ENCODE results near the gene LRRC74A. TPM values are rescaled to one million over a fixed set of nuclear protein-coding genes. Genes with fewer than 3 reads are reported as not detected.

The LRRC74A gene
- total RNA-seq, 1 experiment from 2014 or later = not detected

DNA sequence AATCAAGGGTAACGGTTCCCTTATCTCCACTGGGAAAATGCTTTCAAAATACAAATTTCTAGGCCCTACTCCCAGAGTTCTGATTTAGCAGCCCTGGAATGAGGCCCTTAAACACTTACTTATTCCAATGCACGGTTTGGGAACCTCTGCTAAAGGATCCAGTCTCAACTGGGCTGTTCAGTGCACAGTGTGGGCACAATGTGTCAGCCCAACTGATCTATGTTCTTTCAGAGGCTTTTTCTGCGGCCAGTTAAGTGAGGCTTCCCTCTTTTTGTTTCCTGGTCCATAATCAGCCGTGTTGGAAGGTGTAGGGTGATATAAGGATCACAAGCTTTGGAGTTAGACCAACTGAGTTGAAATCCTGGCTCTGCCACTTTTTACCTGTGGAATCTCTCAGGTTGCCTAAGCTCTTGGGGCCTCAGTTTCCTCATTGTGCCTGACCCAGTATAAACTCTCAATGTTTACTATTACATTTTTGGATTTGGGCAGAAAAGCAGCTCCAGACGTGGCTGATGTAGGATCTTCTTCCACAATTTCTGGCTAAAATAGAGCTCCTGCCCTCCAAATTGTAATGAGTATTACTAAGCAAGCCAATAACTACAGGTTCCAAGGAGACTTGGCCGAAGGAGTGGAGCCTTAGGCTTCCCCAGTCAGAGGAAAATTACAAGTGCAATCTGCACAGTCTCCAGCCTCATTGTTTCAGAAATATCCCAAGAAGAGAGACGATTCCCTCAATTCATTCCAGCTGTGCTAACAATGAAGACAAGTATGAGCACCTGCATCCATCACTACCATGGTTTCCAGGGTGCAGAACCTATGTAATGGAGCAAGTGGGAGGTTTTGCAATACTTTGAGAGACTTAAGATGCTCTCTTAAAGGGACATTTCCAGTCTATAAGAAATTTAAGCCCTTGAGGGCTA lies 11.2 kb upstream of the LRRC74A start:
- Histone ChIP-seq H3K27me3 (replicated peaks) (peaks cover 5% of the 10 kb centered on the region; the same call in 1 of the 2 replicates), H3K9me3 (replicated peaks) (no peaks in the 10 kb centered on the region), H3K4me1 (replicated peaks) (peaks cover 19% of the 10 kb centered on the region), H3K27ac (no peak overlapping the region), H3K4me3 (no peak overlapping the region), H3K36me3 (peaks cover 2% of the 10 kb centered on the region; the same call in 1 of the 2 replicates)
- DNase-seq (ENCODE audit: low read depth in 1 of 2, low spot score in 2 of 2) = no peak

DNA sequence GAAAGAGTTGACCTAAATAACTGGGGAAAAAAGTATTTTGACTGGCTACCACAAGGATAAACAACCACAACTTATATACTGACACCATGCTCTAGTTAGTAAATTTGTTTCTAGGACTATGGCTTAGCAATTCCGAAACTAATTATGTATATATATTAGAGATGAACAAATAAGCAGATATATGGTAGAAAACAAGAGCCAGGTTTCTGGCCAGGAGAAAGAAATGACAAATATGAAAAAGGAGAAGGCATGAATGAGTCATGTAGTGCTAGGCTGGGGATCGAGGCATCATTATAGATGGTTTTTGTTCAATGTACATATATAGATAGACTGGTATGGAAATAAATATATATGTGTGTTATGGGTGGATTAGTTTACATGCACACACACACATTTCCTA lies 5.5 kb upstream of the LRRC74A start:
- H3K27me3 ChIP-seq (replicated peaks) = peaks cover 5% of the 10 kb centered on the region; the same call in 1 of the 2 replicates
- DNase-seq (ENCODE audit: low read depth in 1 of 2, low spot score in 2 of 2) = no peak
- no peak overlapping the region for H3K4me3 ChIP-seq
- no peaks in the 10 kb centered on the region for H3K4me1 ChIP-seq (replicated peaks)
- H3K36me3 ChIP-seq = no peaks in the 10 kb centered on the region
- H3K9me3 ChIP-seq (replicated peaks) = no peaks in the 10 kb centered on the region
- no peak overlapping the region for H3K27ac ChIP-seq

DNA sequence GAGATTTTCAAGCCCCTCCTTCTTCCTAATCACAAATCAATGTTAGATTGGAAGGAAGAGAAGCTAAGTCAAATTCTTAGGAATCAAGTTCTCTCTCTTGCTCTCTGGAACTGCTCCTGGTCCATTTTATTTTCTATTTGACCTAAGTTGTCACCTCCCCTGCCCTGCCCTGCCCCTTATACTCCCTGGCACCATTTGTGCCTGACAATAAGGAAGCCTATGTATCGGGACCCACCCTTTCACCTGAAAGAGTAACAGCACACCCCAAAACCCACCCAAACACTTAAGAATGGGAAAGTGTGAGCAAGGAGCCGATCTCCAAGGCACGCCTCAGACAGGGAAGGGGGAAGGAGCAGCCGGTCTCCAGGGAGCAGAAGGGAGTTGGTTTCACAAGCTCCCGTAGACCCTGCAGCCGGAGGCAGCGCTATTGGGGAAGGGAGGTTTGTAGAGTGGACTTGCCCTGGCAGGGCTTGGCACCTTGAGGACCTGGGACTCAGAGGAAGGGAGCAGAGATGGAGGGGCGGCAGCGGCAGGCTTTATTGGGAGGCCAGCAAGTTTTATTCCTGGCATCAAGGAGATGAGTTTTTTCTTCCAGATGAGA lies 1.6 kb downstream of the LRRC74A start:
- Histone ChIP-seq H3K36me3 (no peaks in the 10 kb centered on the region), H3K9me3 (replicated peaks) (no peaks in the 10 kb centered on the region), H3K27me3 (replicated peaks) (no peaks in the 10 kb centered on the region), H3K4me3 (no peak overlapping the region), H3K4me1 (replicated peaks) (no peaks in the 10 kb centered on the region), H3K27ac (no peak overlapping the region)
- no peak for DNase-seq (ENCODE audit: low read depth in 1 of 2, low spot score in 2 of 2)

DNA sequence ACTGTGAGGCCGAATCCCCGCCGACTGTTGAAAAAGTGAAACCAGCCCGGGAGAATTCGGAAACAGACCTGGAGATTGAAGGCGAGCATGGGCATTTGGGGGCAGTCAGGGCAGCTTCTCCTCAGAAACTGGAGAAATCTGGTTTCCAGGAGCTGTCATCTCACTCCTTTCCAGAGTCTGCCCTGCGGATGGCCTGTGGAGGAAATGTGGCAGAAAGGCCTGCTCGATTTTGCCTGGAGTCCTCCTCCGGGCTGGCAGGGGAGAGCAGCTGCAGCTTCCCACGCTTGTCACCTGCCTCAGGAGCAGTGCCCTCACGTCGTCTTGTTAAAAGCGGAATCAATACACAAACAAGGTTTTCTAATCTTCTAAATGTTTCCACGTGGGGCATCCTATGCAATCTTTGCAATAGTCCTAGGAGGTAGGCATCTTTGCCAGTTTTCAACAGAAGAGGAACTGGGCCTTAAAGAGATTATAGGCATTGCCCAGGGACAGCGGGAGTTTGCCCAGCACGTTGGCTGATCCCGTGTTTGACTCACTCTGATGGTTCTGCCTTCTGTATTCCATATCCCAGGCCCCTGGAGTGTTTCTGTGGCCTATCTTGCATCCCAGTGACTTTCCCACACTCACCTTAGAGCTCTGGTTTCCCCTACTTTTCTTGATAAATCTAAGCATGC lies 2.3 kb downstream of the LRRC74A start:
- Histone ChIP-seq H3K27ac (no peak overlapping the region), H3K9me3 (replicated peaks) (no peaks in the 10 kb centered on the region), H3K4me1 (replicated peaks) (no peaks in the 10 kb centered on the region), H3K36me3 (no peaks in the 10 kb centered on the region), H3K27me3 (replicated peaks) (no peaks in the 10 kb centered on the region), H3K4me3 (no peak overlapping the region)
- no peak for DNase-seq (ENCODE audit: low read depth in 1 of 2, low spot score in 2 of 2)

DNA sequence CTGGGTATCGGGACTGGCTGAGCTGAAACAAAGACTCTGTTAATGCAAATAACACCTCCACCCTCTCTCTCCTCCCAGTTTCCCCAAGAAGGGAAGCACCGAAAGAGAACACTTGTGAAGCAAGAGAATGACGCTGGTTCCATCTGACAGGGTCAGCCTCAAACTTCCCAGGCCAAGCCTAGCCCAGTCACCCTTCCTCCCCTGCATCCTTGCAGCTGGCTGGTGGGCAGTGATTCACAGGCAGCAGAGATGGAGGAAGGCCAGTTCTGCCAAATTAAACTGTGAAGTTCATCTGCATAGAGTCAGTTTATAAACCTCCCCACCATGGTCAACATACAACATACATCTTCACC lies 2.8 kb downstream of the LRRC74A start:
- DNase-seq (ENCODE audit: low read depth in 1 of 2, low spot score in 2 of 2) = no peak
- H3K27ac ChIP-seq = no peak overlapping the region
- H3K4me1 ChIP-seq (replicated peaks) = no peaks in the 10 kb centered on the region
- peaks cover 3% of the 10 kb centered on the region; the same call in 1 of the 2 replicates for H3K27me3 ChIP-seq (replicated peaks)
- H3K9me3 ChIP-seq (replicated peaks) = no peaks in the 10 kb centered on the region
- no peaks in the 10 kb centered on the region for H3K36me3 ChIP-seq
- H3K4me3 ChIP-seq = no peak overlapping the region

DNA sequence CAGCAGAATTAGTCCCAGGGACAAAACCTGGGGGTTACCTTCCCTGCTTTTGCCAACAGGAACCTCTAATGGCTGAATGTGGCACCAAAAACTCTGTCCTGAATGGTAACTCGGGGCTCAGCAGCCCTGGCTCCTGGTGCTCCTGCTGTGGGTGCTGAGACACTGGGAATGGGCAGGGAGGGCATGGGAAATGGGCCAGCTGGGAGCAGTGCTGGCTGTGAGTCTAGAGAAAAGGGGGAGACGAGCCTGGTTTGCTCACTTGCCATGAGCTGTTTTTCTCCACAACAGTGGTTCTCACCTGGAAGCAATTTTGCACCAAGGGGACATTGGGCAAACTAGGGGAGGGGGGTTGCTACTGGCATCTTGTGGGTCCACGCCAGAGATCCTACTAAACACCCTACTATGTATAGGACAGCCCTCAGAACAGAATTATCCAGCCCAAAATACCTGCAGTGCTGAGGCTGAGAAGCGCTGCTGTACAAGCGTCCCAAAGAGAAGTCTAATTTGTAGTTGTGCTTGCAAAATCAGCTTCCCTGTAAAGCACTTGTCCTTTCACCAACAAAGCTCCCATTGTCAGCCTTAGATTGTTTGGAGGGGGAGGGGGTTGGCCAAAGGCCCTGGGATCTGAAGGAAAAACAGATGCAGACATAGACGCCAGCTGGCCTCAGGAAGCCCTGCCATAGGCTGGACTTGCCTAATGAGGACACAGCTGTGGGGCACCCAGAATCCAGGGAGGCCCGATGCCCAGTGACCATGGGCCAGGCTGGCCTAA lies 3.6 kb downstream of the LRRC74A start:
- Histone ChIP-seq H3K36me3 (no peaks in the 10 kb centered on the region), H3K27ac (no peak overlapping the region), H3K4me3 (no peak overlapping the region), H3K4me1 (replicated peaks) (no peaks in the 10 kb centered on the region), H3K27me3 (replicated peaks) (peaks cover 5% of the 10 kb centered on the region; the same call in 1 of the 2 replicates), H3K9me3 (replicated peaks) (no peaks in the 10 kb centered on the region)
- DNase-seq (ENCODE audit: low read depth in 1 of 2, low spot score in 2 of 2) = no peak

DNA sequence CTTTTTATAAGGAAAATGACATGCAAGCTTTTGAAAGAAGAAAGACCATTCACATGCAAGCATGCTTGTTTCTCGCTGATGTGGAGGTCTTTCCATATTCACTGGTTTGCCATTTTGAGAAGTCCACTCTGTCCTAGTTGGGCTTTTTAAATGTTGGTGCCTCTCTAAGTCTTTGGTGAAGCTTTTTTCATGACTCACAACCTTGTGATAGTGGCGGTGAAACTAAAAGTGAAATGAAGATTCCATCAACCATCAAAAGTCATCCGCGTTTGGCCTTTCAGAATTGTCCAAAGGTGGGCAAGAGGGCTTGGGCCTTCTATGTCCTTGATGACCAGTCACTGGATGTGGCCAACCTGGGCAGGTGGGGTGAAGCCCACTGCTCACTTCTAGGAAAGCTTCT lies 4.3 kb downstream of the LRRC74A start:
- Histone ChIP-seq H3K36me3 (no peaks in the 10 kb centered on the region), H3K9me3 (replicated peaks) (no peaks in the 10 kb centered on the region), H3K4me1 (replicated peaks) (no peaks in the 10 kb centered on the region), H3K4me3 (no peak overlapping the region), H3K27ac (no peak overlapping the region), H3K27me3 (replicated peaks) (peaks cover 5% of the 10 kb centered on the region; the same call in 1 of the 2 replicates)
- no peak for DNase-seq (ENCODE audit: low read depth in 1 of 2, low spot score in 2 of 2)

DNA sequence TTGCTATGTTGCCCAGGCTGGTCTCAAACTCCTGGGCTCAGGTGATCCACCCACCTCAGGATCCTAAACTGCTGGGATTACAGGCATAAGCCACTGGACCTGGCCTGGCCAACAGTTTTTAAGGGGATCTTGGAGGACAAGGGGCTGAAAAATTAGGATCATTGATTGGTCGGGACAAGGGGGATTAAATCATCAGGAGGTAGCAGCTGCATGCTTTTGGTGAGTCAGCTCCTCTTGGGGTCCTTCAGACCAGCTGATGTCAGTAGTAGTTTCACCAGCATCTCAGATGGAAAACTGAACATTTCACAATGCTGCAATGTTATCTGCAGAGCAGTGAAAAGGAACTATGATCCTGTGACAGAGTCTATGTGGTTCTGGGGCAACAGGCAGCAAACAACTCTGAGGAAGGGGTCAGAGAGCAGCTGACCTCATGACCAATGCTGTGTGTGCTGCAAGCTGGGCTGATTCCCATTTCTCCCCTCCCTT lies 6.3 kb downstream of the LRRC74A start:
- H3K27me3 ChIP-seq (replicated peaks) = peaks cover 9% of the 10 kb centered on the region; the same call in 1 of the 2 replicates
- H3K4me1 ChIP-seq (replicated peaks) = no peaks in the 10 kb centered on the region
- H3K36me3 ChIP-seq = no peaks in the 10 kb centered on the region
- DNase-seq (ENCODE audit: low read depth in 1 of 2, low spot score in 2 of 2) = no peak
- no peak overlapping the region for H3K27ac ChIP-seq
- H3K4me3 ChIP-seq = no peak overlapping the region
- no peaks in the 10 kb centered on the region for H3K9me3 ChIP-seq (replicated peaks)

DNA sequence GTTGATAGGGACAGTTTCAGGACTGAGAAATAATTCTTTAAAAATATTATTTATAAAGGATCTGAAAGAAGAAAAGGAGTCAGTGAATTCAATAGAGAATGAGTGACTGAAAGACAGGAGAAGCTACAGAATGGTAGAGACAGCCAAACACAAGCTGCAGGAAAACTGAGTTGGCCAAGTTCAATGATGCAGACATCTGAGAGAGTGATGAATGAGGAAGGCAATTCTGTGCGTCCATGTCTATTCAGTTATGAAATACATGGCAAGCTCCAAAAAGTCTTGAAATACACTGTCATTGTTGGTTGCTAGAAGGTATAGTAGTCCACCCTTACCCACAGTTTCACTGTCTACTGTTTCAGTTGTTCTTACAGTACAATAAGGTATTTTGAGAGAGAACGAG lies 6.8 kb downstream of the LRRC74A start:
- Histone ChIP-seq H3K4me1 (replicated peaks) (no peaks in the 10 kb centered on the region), H3K27ac (no peak overlapping the region), H3K4me3 (no peak overlapping the region), H3K36me3 (no peaks in the 10 kb centered on the region), H3K27me3 (replicated peaks) (peaks cover 9% of the 10 kb centered on the region; the same call in 1 of the 2 replicates), H3K9me3 (replicated peaks) (no peaks in the 10 kb centered on the region)
- DNase-seq (ENCODE audit: low read depth in 1 of 2, low spot score in 2 of 2) = no peak

DNA sequence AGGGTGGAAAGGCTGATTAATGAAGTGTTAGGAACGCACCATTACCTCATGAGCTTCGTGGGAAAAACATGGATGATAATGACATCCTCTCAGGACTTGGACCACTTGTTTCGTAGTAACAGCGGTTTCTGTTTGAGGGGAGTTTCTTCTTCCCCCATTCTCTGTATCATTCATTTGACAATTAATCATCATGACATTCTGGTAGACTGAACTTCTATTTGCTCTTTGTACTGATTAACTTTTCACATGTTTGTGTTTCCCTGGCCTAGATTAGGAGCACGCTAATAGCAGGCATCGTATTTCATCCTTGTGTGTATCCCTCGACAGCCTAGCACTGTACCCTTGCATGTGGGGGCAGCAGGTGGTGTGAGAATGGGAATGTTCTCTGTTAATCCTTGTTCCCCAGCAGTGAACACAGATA lies 8.0 kb downstream of the LRRC74A start:
- Histone ChIP-seq H3K4me3 (no peak overlapping the region), H3K36me3 (no peaks in the 10 kb centered on the region), H3K27ac (no peak overlapping the region), H3K9me3 (replicated peaks) (no peaks in the 10 kb centered on the region), H3K27me3 (replicated peaks) (peaks cover 21% of the 10 kb centered on the region), H3K4me1 (replicated peaks) (no peaks in the 10 kb centered on the region)
- no peak for DNase-seq (ENCODE audit: low read depth in 1 of 2, low spot score in 2 of 2)

DNA sequence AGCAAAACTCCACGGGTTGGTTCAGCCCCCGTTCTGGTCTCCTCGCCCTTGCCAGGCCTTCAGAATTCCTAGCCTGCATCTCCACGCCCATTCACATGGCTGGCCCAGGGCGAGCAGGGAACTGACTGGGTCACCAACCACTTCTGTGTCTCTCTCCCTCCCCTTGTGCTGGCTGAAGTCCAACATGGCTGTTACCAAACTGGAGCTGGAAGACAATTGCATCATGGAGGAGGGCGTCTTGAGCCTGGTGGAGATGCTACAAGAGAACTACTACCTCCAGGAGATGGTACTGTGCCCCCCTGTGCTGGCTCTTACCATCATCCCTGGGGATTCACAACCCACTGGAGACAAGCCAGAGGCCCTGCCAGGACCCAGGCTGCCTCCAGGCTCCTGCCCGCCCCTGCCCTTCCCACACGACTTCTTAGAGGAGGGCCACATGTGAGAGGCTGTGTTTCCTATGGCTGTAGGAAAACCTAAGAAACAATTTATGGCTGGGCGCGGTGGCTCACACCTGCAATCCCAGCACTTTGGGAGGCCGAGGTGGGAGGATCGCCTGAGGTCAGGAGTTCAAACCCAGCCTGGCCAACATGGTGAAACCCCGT lies 9.9 kb downstream of the LRRC74A start:
- H3K4me3 ChIP-seq = no peak overlapping the region
- no peaks in the 10 kb centered on the region for H3K36me3 ChIP-seq
- H3K27me3 ChIP-seq (replicated peaks) = peaks cover 23% of the 10 kb centered on the region
- H3K9me3 ChIP-seq (replicated peaks) = no peaks in the 10 kb centered on the region
- no peaks in the 10 kb centered on the region for H3K4me1 ChIP-seq (replicated peaks)
- no peak overlapping the region for H3K27ac ChIP-seq
- no peak for DNase-seq (ENCODE audit: low read depth in 1 of 2, low spot score in 2 of 2)

DNA sequence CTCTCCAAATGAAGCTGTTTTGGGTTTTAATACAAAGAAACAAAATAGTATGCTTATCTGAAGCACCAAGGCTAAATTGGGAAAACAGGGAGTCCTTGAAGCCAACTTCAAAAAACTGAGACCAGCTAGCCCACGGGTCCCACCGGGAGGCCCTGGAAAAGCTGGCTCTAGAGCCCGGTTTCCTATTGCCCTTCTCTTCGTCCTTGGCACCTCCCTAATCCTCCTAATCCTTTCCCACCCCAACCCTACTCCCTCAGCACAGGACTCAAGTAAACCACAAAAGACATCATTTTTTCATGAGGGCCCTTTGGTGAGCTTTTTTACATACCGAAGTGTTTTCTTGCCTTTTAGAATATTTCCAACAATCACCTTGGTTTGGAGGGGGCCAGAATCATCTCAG lies 11.3 kb downstream of the LRRC74A start:
- H3K9me3 ChIP-seq (replicated peaks) = no peaks in the 10 kb centered on the region

DNA sequence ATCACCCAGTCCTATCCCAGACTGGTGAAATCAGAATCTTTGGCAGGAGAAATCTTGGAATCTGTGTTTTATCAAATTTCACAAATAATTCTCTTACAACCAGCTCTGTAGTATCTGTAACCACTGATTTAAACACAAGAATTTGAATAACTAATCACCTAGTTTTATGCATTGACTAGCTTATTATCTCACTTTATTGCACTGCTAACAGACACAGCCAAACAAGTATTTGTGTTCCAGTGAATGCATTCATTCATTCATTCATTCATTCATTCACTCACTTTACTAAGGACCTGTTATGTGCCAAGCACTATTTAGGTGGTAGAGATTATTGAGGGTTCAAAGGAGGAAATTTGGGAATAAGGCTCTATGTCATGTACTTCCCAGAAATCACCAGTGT lies 16.2 kb downstream of the LRRC74A start:
- H3K9me3 ChIP-seq (replicated peaks) = no peaks in the 10 kb centered on the region

More for the DNA sequence above, 11.3 kb downstream of the LRRC74A start:
- no peak for DNase-seq (ENCODE audit: low read depth in 1 of 2, low spot score in 2 of 2)
- H3K27me3 ChIP-seq (replicated peaks) = peaks cover 23% of the 10 kb centered on the region
- no peaks in the 10 kb centered on the region for H3K36me3 ChIP-seq
- no peak overlapping the region for H3K4me3 ChIP-seq
- H3K4me1 ChIP-seq (replicated peaks) = no peaks in the 10 kb centered on the region
- H3K27ac ChIP-seq = no peak overlapping the region

More for the DNA sequence above, 16.2 kb downstream of the LRRC74A start:
- Histone ChIP-seq H3K4me1 (replicated peaks) (no peaks in the 10 kb centered on the region), H3K36me3 (no peaks in the 10 kb centered on the region), H3K27ac (no peak overlapping the region), H3K27me3 (replicated peaks) (peaks cover 13% of the 10 kb centered on the region), H3K4me3 (no peak overlapping the region)
- no peak for DNase-seq (ENCODE audit: low read depth in 1 of 2, low spot score in 2 of 2)
